Endothelial cell of umbilical vein (primary cell): ENCODE data around the gene CUX1. TPM values are rescaled to one million over a fixed set of nuclear protein-coding genes. Genes with fewer than 3 reads are reported as not detected.

Source experiments
- BruUV-seq: library from RNA; stranded (reverse); fragments of 400-500 nt; replicated peaks from 2 replicates; lab custom pipeline; 2021; lab: Mats Ljungman, UMichigan
- CTCF ChIA-PET: fragments of 300-600, 350-600 bp; sonication (Branson Sonifier 250); formaldehyde crosslinking; loops from one replicate; lab custom pipeline; 2021; ENCODE audit warnings: antibody characterized with exemption, inconsistent platforms; lab: Charles Lee
- POLR2A ChIA-PET: fragments of 300-600, 350-600 bp; sonication (Branson Sonifier 250); formaldehyde crosslinking; loops from one replicate; lab custom pipeline; 2021; ENCODE audit warnings: antibody characterized with exemption, inconsistent platforms; lab: Charles Lee
- DNase-seq: peaks from one replicate; pipeline ENCODE4 v3.0.0-alpha.2; 2011; ENCODE audit warnings: low read depth, low spot score
- FAIRE-seq: peaks from 2 replicates; lab custom pipeline; 2011; peaks lifted over from hg19 to GRCh38; lab: Jason Lieb, UNC
- H2AFZ ChIP-seq: 2 replicates; pipeline ENCODE4 v1.6.0; 2012; ENCODE audit warnings: low read depth, low read length, control low read depth, inconsistent platforms
- H3K27ac ChIP-seq: 2 replicates; pipeline ENCODE4 v1.5.1; 2011; ENCODE audit warnings: low read depth, mild to moderate bottlenecking, control low read depth, low read length, moderate library complexity; ENCODE audit not compliant: insufficient read depth
- H3K27me3 ChIP-seq, 2 experiments: 2 replicates each; pipeline versions ENCODE4 v1.6.0 to v1.6.1; 2011; ENCODE audit warnings: low read length in 2 of 2, mixed read lengths in 1 of 2; ENCODE audit not compliant: control insufficient read depth in 2 of 2, insufficient read depth in 2 of 2
- H3K36me3 ChIP-seq, 2 experiments: 2 replicates in 1 of 2; 3 replicates in 1 of 2; pipeline ENCODE4 v1.5.1; 2011; ENCODE audit warnings: low read length in 2 of 2, mild to moderate bottlenecking in 1 of 2, moderate library complexity in 1 of 2; ENCODE audit not compliant: control insufficient read depth in 2 of 2, insufficient read depth in 2 of 2; ENCODE audit errors: extremely low read depth in 1 of 2
- H3K4me1 ChIP-seq: 3 replicates; pipeline ENCODE4 v1.5.1; 2011; ENCODE audit warnings: mild to moderate bottlenecking, low read length; ENCODE audit not compliant: control insufficient read depth, insufficient read depth; ENCODE audit errors: extremely low read depth
- H3K4me2 ChIP-seq: 2 replicates; pipeline ENCODE4 v1.6.1; 2011; ENCODE audit warnings: low read length, control low read depth, mixed read lengths; ENCODE audit not compliant: insufficient read depth
- H3K4me3 ChIP-seq, 3 experiments: fragments of 200-600 bp in 1 of 3; sonication (generic), shearing (Covaris generic) in 1 of 3; replicated peaks in 1 of 3; 2 replicates each; pipeline ENCODE4 v1.5.1; 2011 to 2016; ENCODE audit warnings: control low read depth in 3 of 3, low read length in 3 of 3, mild to moderate bottlenecking in 2 of 3, inconsistent platforms in 1 of 3, low read depth in 1 of 3, moderate library complexity in 1 of 3; ENCODE audit not compliant: insufficient read depth in 1 of 3
- H3K79me2 ChIP-seq: 2 replicates; pipeline ENCODE4 v1.6.0; 2012; ENCODE audit warnings: low read length, inconsistent platforms; ENCODE audit not compliant: control insufficient read depth, insufficient read depth
- H3K9ac ChIP-seq: replicated peaks from 2 replicates; pipeline ENCODE3; 2011; ENCODE audit warnings: low read length, control low read depth; ENCODE audit not compliant: insufficient read depth; ENCODE audit errors: extremely low read depth
- H3K9me1 ChIP-seq: replicated peaks from 3 replicates; pipeline ENCODE4 v1.6.0; 2011; ENCODE audit warnings: mild to moderate bottlenecking, low read length; ENCODE audit not compliant: control insufficient read depth, insufficient read depth; ENCODE audit errors: extremely low read depth
- H3K9me3 ChIP-seq: replicated peaks from 2 replicates; pipeline ENCODE4 v1.5.1; 2012; ENCODE audit warnings: low read length, inconsistent platforms; ENCODE audit not compliant: control insufficient read depth, insufficient read depth
- H4K20me1 ChIP-seq: replicated peaks from 2 replicates; pipeline ENCODE3; 2011; ENCODE audit warnings: mild to moderate bottlenecking, low read length; ENCODE audit not compliant: control insufficient read depth, insufficient read depth; ENCODE audit errors: extremely low read depth
- CTCF ChIP-seq, 2 donors: IDR thresholded peaks; 1 replicate in 1 of 2; 2 replicates in 1 of 2; pipeline ENCODE4 v1.5.1; 2011; ENCODE audit warnings: low read length in 2 of 2, mild to moderate bottlenecking in 2 of 2, moderate library complexity in 2 of 2, control low read depth in 1 of 2, inconsistent platforms in 1 of 2, low read depth in 1 of 2; ENCODE audit not compliant: insufficient read depth in 1 of 2; ENCODE audit errors: extremely low read depth in 1 of 2
- EZH2 ChIP-seq: IDR thresholded peaks from 2 replicates; pipeline ENCODE4 v1.6.1; 2012; ENCODE audit warnings: borderline replicate concordance, low read depth, mild to moderate bottlenecking, moderate library complexity, low read length, inconsistent platforms; ENCODE audit not compliant: severe bottlenecking
- MAX ChIP-seq: IDR thresholded peaks from 2 replicates; pipeline ENCODE4 v1.6.1; 2011; ENCODE audit not compliant: insufficient read depth, insufficient read length
- POLR2A ChIP-seq: IDR thresholded peaks from 2 replicates; pipeline ENCODE4 v1.6.1; 2012; ENCODE audit warnings: low read depth, mild to moderate bottlenecking, control low read depth, low read length
- dilution Hi-C: fragments of 300-500 bp; cut with MboI; formaldehyde crosslinking; loops from one replicate; pipeline ENCODE4 v1.15.0; 2019; ENCODE audit warnings: low sequenced_read_pairs; ENCODE audit not compliant: extremely low pct_ligation_motif_present
- intact Hi-C: fragments of 100-400 bp; cut with micrococcal nuclease; formaldehyde crosslinking; loops from one replicate; pipeline ENCODE4 v1.10.0; 2022
- polyA plus RNA-seq, 4 experiments: library from polyadenylated mRNA; depleted of rRNA in 3 of 4; stranded (reverse) in 3 of 4; unstranded in 1 of 4; fragments of >200 nt; gene quantifications; 2 replicates each; pipeline versions ENCODE4 v1.2.1 to v1.2.3, GENCODE V29; 2011 to 2012; ENCODE audit warnings: missing spikeins in 1 of 4
- total RNA-seq: library from RNA; stranded (reverse); gene quantifications from 2 replicates; pipeline ENCODE4 v1.2.3, GENCODE V29; 2021

The CUX1 gene
- total and polyA plus RNA-seq, 2 donors (not counting 3 experiments of a cell fraction or from before 2014, with no cell fraction given): 13.8 to 49.8 TPM

GRCh38 chr7:102190776-102191350 is 373.4 kb downstream of the CUX1 start:
- dilution Hi-C loops (no loop called here), intact Hi-C loops (no loop called here)
- H3K9me1 ChIP-seq: no peaks in the 10 kb centered on the region
- no peaks in the 10 kb centered on the region for H3K4me1 ChIP-seq
- no peaks in the 10 kb centered on the region for H4K20me1 ChIP-seq
- TF ChIP-seq CTCF (IDR thresholded peaks at IDR 0.05; ENCODE audit: extremely low read depth in 1 of 2, insufficient read depth in 1 of 2, low read depth in 1 of 2, low read length in 2 of 2) (no peak), MAX (no peak), POLR2A (no peak), EZH2 (no peak)
- no peak for FAIRE-seq
- no peaks in the 10 kb centered on the region for H3K79me2 ChIP-seq
- ChIA-PET POLR2A (no interaction called here), CTCF (interaction anchor here (0.6 kb wide), 1 partner anchor 20 kb away, joined by 3 read pairs; no protein-coding TSS in a partner anchor)
- no TSS peak for BruUV-seq
- no peaks in the 10 kb centered on the region for H3K27me3 ChIP-seq
- DNase-seq: no peak
- H3K9me3 ChIP-seq: no peaks in the 10 kb centered on the region
- H3K4me3 ChIP-seq: no peak overlapping the region
- H3K27ac ChIP-seq: no peak overlapping the region
- no peak overlapping the region for H3K4me2 ChIP-seq
- H3K36me3 ChIP-seq: peaks cover 0 to 15% of the 10 kb centered on the region in 2 experiments
- no peak overlapping the region for H3K9ac ChIP-seq
- H2AFZ ChIP-seq: no peak overlapping the region
